ENCODE results near the gene PGLYRP3. TPM values are rescaled to one million over a fixed set of nuclear protein-coding genes. Genes with fewer than 3 reads are reported as not detected.

PGLYRP3 gene
- total RNA-seq, 1 experiment from 2014 or later = not detected

DNA sequence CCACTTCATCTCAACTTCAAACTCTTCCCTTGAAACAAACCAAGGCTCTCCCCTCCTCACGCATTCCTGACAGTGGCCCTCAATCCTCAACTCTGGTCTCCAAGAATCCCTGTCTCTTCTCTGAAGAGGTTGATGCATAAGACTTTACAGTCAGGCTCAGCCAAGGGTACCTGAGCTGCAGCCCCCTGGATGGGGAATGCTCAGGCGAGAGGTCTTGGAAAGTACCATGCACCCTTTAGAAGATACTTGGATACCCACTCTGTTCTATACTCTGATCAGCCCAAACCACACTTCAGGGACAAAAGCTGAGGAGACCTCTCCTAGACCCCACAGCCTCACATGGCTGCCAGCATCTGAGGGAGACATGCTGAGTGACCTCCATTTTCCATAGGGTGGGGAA lies 536 bp upstream of the PGLYRP3 start:
- DNase-seq (ENCODE audit: low spot score) = no peak

GRCh38 chr1:153310526-153310925 lies 2.2 kb downstream of the PGLYRP3 start:
- DNase-seq (ENCODE audit: low spot score) = no peak

DNA sequence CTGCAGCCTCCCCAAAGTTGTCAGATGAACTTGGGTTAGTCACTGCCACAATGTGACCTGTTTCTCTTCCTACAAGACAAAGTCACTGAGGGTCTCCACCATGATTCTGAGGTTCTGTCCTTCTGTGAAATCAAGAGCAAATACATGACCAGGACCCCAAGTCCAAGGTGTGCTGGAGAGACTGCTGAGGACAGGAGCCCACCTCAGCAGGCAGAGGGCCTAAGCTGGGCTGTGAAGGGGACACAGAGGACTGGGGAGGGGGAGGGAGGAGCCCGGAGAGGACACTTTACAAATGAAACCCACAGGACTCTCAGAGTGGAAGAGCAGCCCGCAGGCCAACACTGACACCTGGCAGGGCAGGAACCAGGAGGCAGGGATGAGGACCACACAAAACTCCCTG lies 3.3 kb downstream of the PGLYRP3 start:
- DNase-seq (ENCODE audit: low spot score) = no peak

- no peak for DNase-seq (ENCODE audit: low spot score)
Observed at GRCh38 chr1:153308540-153308939, 4.2 kb downstream of the PGLYRP3 start.

- DNase-seq (ENCODE audit: low spot score) = no peak
Observed at GRCh38 chr1:153307221-153307600, 5.5 kb downstream of the PGLYRP3 start.

DNA sequence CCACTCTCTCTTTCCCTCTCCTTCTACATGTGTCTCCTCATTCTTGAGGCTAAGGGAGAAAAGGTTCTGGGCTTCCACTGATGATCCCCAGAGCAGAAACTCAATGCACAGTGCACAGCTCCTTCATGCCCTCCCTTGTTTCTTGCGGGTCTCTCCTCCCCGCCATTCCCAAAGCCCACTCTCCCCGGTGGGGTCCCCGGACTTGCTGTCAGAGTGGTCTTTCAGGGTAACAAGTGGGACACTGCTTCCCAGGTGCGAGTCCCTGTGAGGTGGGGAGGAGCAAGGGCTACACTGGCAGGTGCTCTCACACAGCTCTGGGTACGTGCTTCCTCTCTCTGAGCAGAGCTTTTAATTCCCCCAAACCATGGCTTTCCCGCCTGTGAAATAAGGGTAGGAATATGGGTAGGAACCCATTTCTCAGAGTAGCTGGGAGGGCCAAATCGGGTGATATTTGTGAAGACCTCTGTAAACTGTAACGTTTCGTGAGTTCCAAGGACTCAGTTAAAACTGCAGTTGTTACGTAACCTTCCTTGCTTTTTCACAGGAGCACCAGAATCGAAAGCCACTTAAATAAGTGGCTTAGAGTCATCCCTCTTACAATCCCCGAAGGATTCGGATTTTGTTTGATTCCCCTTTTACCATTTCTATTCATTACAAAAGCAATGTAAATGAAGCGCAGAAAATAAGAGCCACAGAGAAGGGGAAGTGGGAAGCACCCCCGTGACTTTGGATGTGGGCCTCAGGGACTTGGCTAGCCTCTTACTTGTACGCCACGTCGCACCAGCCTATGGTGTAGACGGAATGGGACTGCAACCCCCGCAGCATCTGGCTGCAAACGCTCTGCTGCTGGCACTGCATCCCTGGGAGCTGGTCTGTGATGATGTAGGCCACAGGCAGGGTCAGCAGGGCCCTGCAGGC lies 6.2 kb downstream of the PGLYRP3 start:
- no peak for DNase-seq (ENCODE audit: low spot score)

GRCh38 chr1:153305682-153306081 lies 7.1 kb downstream of the PGLYRP3 start:
- DNase-seq (ENCODE audit: low spot score) = no peak

DNA sequence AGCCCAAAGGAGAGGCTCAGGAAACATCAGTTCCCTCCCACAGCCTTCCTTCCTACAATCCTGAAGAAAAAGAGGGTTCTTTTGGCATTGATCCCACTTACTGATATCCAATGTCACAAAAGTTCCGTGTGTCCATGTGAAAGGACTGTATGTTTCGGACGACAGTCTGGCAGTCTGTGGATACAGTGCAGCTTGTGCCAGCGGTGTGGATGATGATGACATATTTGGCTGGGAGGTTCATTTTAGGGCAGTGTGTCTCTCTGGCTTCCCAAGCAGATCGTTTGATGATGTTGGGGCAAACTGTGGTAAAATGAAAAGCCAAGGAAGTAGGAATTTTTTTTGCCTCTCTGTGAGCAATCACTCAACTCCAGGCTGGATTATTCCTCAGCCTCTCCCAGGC lies 10.4 kb downstream of the PGLYRP3 start:
- DNase-seq (ENCODE audit: low spot score) = no peak

GRCh38 chr1:153293851-153294250 lies 18.9 kb downstream of the PGLYRP3 start:
- no peak for DNase-seq (ENCODE audit: low spot score)

- no peak for DNase-seq (ENCODE audit: low spot score)
Observed at GRCh38 chr1:153293480-153293775, 19.3 kb downstream of the PGLYRP3 start.

DNA sequence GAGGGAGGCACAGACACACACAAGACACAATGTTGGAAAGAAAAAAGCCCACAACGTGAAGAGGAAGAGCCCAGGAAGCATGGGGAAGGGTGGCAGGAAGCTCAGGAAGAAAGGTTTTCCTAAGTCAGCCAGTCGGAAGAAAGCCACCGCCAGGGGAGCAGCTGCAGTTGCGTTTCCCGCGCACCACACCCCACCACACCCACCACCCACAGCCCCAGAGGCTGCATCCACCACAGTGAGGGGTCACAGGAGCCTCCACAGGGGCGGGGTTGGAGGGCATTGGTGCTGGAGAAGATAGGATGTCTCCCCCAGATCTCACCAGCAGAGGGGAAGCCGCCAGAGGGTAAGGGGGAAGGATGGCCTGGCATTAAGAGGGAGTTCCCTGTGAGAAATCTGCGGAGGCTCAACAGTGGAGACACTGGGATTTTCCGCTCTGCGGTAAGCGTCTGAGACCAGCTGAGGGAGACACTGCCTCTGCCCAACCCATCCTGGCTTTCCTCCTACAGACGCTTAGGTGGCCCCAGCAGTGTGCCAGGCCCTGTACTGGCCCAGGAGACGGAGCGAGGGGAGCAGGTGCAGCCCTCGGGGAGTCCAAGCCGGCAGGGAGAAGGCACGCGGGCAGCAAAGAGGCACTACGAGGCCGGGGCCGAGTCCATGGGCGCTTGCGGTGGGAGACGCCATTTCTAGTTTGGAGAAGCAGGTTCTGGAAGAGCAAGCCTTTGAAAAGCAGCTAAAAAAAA lies 19.8 kb downstream of the PGLYRP3 start:
- DNase-seq (ENCODE audit: low spot score) = no peak

- no peak for DNase-seq (ENCODE audit: low spot score)
Observed at GRCh38 chr1:153292185-153292584, 20.6 kb downstream of the PGLYRP3 start.

- DNase-seq (ENCODE audit: low spot score) = no peak
Observed at GRCh38 chr1:153291514-153291913, 21.2 kb downstream of the PGLYRP3 start.

DNA sequence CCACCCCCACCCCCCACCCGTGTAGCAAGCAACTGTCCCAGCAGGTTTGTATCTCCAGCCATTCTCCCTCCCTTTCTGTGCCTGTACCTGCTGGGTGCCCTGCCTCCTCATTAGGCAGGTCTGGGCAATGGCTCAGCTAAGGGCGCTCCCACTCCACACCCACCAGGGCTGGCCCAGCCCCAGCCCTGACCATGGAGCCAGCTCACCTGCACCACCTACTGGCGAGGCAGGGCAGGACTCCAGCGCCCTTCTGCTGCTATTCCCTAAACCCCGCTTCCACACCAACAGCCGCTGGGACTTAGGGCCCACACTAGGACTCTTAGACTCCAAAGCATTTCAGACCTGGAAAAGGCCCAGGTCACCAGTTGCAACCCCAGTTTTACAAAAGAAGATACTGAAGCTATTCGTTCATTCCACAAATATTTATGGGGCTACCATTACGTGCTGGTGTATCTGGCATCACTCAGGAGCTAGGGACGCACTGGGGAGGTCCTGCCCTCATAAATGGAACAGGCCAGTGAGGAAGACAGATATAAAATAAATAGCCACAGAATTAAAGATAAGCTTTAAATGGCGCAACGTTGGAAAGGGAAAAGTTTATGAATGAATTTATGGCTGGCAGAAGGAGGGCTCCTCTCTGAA lies 24.0 kb downstream of the PGLYRP3 start:
- peak; percentile 22 for DNase-seq (ENCODE audit: low spot score)

- peak; percentile 33 for DNase-seq (ENCODE audit: low spot score)
Observed at GRCh38 chr1:153277852-153278251, 34.9 kb downstream of the PGLYRP3 start.

GRCh38 chr1:153272186-153272585 lies 40.6 kb downstream of the PGLYRP3 start:
- DNase-seq (ENCODE audit: low spot score) = no peak

- DNase-seq (ENCODE audit: low spot score) = no peak
Observed at GRCh38 chr1:153271711-153272110, 41.0 kb downstream of the PGLYRP3 start.

GRCh38 chr1:153265457-153265856 lies 47.3 kb downstream of the PGLYRP3 start:
- DNase-seq (ENCODE audit: low spot score) = no peak

GRCh38 chr1:153262462-153263157 lies 50.1 kb downstream of the PGLYRP3 start:
- no peak for DNase-seq (ENCODE audit: low spot score)

GRCh38 chr1:153262070-153262366 lies 50.7 kb downstream of the PGLYRP3 start:
- no peak for DNase-seq (ENCODE audit: low spot score)

DNA sequence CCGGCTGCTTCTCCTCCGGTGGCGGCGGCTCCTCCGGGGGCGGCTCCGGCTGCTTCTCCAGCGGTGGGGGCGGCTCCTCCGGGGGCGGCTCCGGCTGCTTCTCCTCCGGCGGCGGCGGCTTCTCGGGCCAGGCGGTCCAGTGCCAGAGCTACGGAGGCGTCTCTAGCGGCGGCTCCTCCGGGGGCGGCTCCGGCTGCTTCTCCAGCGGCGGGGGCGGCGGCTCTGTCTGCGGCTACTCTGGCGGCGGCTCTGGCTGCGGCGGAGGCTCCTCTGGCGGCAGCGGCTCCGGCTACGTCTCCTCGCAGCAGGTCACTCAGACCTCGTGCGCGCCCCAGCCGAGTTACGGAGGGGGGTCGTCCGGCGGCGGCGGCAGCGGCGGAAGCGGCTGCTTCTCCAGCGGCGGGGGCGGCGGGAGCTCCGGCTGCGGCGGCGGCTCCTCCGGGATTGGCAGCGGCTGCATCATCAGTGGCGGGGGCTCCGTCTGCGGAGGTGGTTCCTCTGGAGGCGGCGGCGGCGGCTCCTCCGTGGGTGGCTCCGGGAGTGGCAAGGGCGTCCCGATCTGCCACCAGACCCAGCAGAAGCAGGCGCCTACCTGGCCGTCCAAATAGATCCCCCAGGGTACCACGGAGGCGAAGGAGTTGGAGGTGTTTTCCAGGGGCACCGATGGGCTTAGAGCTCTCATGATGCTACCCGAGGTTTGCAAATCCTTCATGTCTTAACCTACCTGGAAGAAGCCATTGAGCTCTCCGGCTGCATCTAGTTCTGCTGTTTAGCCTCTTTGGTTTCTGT lies 51.3 kb downstream of the PGLYRP3 start:
- DNase-seq (ENCODE audit: low spot score) = no peak
